Liver (tissue), 3 donors: Measurements from ENCODE around the gene PYCR2.

Experiments used
- FOXA1 ChIP-seq: IDR thresholded peaks from 2 replicates; pipeline ENCODE4 v1.6.1; 2016; ENCODE audit warnings: antibody characterized with exemption
- GABPA ChIP-seq, 2 donors: IDR thresholded peaks in 1 of 2; conservative IDR thresholded peaks in 1 of 2; 2 replicates each; pipeline ENCODE4 v1.6.1; 2016; ENCODE audit warnings: antibody characterized with exemption in 2 of 2, mild to moderate bottlenecking in 1 of 2, moderate library complexity in 1 of 2
- SP1 ChIP-seq: IDR thresholded peaks from 2 replicates; pipeline ENCODE4 v1.6.1; 2018; ENCODE audit warnings: antibody characterized with exemption, mild to moderate bottlenecking
- TAF1 ChIP-seq: conservative IDR thresholded peaks from 2 replicates; pipeline ENCODE4 v1.6.1; 2016; ENCODE audit warnings: antibody characterized with exemption, mild to moderate bottlenecking
- TF ChIP-seq, protein P1 (sequence below): IDR thresholded peaks from 2 replicates; pipeline ENCODE4 v1.6.1; 2016; ENCODE audit warnings: antibody characterized with exemption, mild to moderate bottlenecking
- TF ChIP-seq, protein P2 (sequence below): fragments of 150-350 bp; IDR thresholded peaks from 2 replicates; pipeline ENCODE4 v1.5.1; 2017; ENCODE audit warnings: improper control_type of control experiment, low read depth, low read length; ENCODE audit not compliant: missing input control
- TF ChIP-seq, protein P3 (sequence below): IDR thresholded peaks from 2 replicates; pipeline ENCODE4 v1.6.1; 2016; ENCODE audit warnings: antibody characterized with exemption
- TF ChIP-seq, protein P4 (sequence below): IDR thresholded peaks from 2 replicates; pipeline ENCODE4 v1.6.1; 2016; ENCODE audit warnings: antibody characterized with exemption
- TF ChIP-seq, protein P5 (sequence below): IDR thresholded peaks from 2 replicates; pipeline ENCODE4 v1.6.1; 2016; ENCODE audit warnings: antibody characterized with exemption
- donor health status: healthy.
- donor health status: healthy.

- TF ChIP-seq GABPA (IDR thresholded peaks at IDR 0.05 in 1 of 2, conservative IDR thresholded peaks at IDR 0.05 in 1 of 2) (no peak), SP1 (no peak), TAF1 (no peak), FOXA1 (no peak)
- TF ChIP-seq, protein P1, sequence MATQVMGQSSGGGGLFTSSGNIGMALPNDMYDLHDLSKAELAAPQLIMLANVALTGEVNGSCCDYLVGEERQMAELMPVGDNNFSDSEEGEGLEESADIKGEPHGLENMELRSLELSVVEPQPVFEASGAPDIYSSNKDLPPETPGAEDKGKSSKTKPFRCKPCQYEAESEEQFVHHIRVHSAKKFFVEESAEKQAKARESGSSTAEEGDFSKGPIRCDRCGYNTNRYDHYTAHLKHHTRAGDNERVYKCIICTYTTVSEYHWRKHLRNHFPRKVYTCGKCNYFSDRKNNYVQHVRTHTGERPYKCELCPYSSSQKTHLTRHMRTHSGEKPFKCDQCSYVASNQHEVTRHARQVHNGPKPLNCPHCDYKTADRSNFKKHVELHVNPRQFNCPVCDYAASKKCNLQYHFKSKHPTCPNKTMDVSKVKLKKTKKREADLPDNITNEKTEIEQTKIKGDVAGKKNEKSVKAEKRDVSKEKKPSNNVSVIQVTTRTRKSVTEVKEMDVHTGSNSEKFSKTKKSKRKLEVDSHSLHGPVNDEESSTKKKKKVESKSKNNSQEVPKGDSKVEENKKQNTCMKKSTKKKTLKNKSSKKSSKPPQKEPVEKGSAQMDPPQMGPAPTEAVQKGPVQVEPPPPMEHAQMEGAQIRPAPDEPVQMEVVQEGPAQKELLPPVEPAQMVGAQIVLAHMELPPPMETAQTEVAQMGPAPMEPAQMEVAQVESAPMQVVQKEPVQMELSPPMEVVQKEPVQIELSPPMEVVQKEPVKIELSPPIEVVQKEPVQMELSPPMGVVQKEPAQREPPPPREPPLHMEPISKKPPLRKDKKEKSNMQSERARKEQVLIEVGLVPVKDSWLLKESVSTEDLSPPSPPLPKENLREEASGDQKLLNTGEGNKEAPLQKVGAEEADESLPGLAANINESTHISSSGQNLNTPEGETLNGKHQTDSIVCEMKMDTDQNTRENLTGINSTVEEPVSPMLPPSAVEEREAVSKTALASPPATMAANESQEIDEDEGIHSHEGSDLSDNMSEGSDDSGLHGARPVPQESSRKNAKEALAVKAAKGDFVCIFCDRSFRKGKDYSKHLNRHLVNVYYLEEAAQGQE, result no peak
- TF ChIP-seq, protein P2, sequence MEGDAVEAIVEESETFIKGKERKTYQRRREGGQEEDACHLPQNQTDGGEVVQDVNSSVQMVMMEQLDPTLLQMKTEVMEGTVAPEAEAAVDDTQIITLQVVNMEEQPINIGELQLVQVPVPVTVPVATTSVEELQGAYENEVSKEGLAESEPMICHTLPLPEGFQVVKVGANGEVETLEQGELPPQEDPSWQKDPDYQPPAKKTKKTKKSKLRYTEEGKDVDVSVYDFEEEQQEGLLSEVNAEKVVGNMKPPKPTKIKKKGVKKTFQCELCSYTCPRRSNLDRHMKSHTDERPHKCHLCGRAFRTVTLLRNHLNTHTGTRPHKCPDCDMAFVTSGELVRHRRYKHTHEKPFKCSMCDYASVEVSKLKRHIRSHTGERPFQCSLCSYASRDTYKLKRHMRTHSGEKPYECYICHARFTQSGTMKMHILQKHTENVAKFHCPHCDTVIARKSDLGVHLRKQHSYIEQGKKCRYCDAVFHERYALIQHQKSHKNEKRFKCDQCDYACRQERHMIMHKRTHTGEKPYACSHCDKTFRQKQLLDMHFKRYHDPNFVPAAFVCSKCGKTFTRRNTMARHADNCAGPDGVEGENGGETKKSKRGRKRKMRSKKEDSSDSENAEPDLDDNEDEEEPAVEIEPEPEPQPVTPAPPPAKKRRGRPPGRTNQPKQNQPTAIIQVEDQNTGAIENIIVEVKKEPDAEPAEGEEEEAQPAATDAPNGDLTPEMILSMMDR, result no peak
- TF ChIP-seq, protein P3, sequence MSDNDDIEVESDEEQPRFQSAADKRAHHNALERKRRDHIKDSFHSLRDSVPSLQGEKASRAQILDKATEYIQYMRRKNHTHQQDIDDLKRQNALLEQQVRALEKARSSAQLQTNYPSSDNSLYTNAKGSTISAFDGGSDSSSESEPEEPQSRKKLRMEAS, result no peak
- TF ChIP-seq, protein P4, sequence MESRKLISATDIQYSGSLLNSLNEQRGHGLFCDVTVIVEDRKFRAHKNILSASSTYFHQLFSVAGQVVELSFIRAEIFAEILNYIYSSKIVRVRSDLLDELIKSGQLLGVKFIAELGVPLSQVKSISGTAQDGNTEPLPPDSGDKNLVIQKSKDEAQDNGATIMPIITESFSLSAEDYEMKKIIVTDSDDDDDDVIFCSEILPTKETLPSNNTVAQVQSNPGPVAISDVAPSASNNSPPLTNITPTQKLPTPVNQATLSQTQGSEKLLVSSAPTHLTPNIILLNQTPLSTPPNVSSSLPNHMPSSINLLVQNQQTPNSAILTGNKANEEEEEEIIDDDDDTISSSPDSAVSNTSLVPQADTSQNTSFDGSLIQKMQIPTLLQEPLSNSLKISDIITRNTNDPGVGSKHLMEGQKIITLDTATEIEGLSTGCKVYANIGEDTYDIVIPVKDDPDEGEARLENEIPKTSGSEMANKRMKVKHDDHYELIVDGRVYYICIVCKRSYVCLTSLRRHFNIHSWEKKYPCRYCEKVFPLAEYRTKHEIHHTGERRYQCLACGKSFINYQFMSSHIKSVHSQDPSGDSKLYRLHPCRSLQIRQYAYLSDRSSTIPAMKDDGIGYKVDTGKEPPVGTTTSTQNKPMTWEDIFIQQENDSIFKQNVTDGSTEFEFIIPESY, result no peak
- TF ChIP-seq, protein P5, sequence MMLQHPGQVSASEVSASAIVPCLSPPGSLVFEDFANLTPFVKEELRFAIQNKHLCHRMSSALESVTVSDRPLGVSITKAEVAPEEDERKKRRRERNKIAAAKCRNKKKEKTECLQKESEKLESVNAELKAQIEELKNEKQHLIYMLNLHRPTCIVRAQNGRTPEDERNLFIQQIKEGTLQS, result no peak
These were observed 22.1 kb upstream of the PYCR2 start for GRCh38 chr1:225946082-225946620.
